GM12891 (cell line): Measurements from ENCODE around the gene KRTAP4-3.

ENCODE experiments used
- PAX5 ChIP-seq: IDR thresholded peaks from 2 replicates; pipeline ENCODE4 v1.6.1; 2011; ENCODE audit warnings: low read length, moderate library complexity, mild to moderate bottlenecking; ENCODE audit not compliant: insufficient read depth, severe bottlenecking
- POLR2A ChIP-seq: IDR thresholded peaks from 2 replicates; pipeline ENCODE4 v1.6.1; 2011; ENCODE audit warnings: low read depth, low read length, control low read depth
- POLR2AphosphoS5 ChIP-seq: IDR thresholded peaks from 2 replicates; pipeline ENCODE4 v1.6.1; 2011; ENCODE audit warnings: low read depth, low read length, control low read depth
- POU2F2 ChIP-seq: IDR thresholded peaks from 2 replicates; pipeline ENCODE4 v1.6.1; 2011; ENCODE audit warnings: low read depth, mild to moderate bottlenecking, control low read depth, low read length, moderate library complexity
- SPI1 ChIP-seq: IDR thresholded peaks from 2 replicates; pipeline ENCODE4 v1.6.1; 2011; ENCODE audit warnings: low read depth, low read length, control low read depth
- TAF1 ChIP-seq: IDR thresholded peaks from 2 replicates; pipeline ENCODE4 v1.6.1; 2011; ENCODE audit warnings: low read depth, low read length, control low read depth

- TF ChIP-seq POLR2A = no peak
- TF ChIP-seq POLR2AphosphoS5 = no peak
- TF ChIP-seq TAF1 = no peak
- no peak for TF ChIP-seq SPI1
- no peak for TF ChIP-seq POU2F2
- TF ChIP-seq PAX5 = no peak
These were observed 460 bp downstream of the KRTAP4-3 start for GRCh38 chr17:41167561-41167960.
